ENCODE results near the gene PNPLA2. TPM values are rescaled to one million over a fixed set of nuclear protein-coding genes. Genes with fewer than 3 reads are reported as not detected.

Gene PNPLA2
- total and polyA plus RNA-seq, 7 donors, result 64.8 to 247 (median 125) TPM

DNA sequence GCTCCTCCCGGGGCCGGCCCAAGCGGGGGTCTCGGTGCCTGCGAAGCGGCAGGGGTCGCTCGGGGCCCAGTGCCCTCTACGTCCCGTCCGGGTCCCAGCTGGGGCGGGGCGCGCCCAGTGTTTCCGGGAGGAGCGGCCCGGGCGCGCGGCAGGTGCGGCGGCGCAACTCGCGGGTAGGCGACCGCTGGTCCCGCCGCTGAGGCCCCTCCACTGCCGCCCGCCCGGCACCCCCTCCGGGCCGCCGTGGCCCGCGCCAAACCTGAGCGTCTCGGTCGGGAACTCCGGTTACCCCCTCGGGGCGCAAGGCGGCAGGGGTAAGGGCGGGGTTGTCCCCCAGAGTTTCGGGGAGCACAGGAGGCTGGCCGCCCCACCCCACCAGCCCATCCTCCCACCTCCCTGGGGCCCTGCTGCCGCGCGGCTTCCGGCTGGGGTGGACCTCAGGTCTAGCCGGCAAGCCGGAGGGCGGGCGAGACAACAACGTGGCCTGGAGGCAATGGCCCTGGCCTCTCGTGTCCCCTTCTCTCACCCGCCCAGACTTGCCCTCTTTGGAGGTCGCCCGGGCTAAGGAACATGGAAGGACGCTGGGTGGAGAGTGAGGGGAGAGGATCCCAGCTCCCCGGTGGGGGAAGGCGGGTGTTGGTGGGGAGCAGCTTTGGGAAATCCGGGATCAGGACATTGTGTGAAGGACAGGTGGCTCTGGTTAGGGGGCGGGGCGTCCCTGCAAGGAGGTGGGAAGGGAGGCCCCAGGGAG, 8.6 kb downstream of the PNPLA2 start:
- TF ChIP-seq CTCF (IDR thresholded peaks at IDR 0.05), result no peak
- H3K4me1 ChIP-seq, result peaks cover 42% of the 10 kb centered on the region
- ATAC-seq, result peak in 2 of 4 donors; percentile 13 to 14

DNA sequence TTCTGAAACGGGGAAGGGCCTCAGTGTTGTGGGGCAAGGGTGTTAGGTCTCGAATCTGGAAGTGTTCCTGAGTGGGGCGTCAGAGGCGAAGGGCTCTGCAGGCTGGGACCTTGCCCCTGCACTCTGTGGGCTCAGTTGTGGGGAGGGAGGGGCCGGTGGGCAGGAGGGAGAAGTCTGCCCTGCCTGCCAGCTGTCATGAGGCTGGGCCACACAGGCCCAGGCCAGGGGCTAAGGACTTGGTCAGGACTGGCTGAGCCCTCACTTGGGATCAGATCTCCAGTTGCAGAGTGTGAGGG, 9.1 kb downstream of the PNPLA2 start, which contains the start of gene CRACR2B:
TSS of gene CRACR2B (plus strand) at position 23 of the 296 bp plus-strand sequence. CDS start 689 bp downstream, outside the sequence.
- H3K36me3 ChIP-seq (ENCODE audit: insufficient read depth in 1 of 2, low read depth in 1 of 2), result peaks cover 0 to 29% of the 10 kb centered on the region in 2 donors
- no peak for TF ChIP-seq CTCF (IDR thresholded peaks at IDR 0.05)
- H3K27ac ChIP-seq, result peak within 1 kb of the TSS; percentile 37
- intact Hi-C loops (cut with DNase I), result no loop called here
- peak within 1 kb of the TSS; percentile 59 for H3K4me3 ChIP-seq
- no peak for ATAC-seq
- no peaks in the 10 kb centered on the region for H3K9me3 ChIP-seq
- H3K27me3 ChIP-seq (ENCODE audit: insufficient read depth in 3 of 3, low read length in 2 of 3), result peaks cover 0 to 37% (median 13%) of the 10 kb centered on the region in 3 donors
- H3K4me1 ChIP-seq, result peaks cover 39% of the 10 kb centered on the region
- no peak for DNase-seq
- WGBS, 3 donors, result 51 to 59% (median 51%) methylated on average over 5 of the region's 5 CpGs

More for the DNA sequence above, 8.6 kb downstream of the PNPLA2 start:
- Histone ChIP-seq H3K4me3 (peak overlapping the region; percentile 59), H3K27ac (peak overlapping the region; percentile 1), H3K36me3 (ENCODE audit: insufficient read depth in 1 of 2, low read depth in 1 of 2) (peaks cover 0 to 34% of the 10 kb centered on the region in 2 donors), H3K27me3 (ENCODE audit: insufficient read depth in 3 of 3, low read length in 2 of 3) (peaks cover 0 to 37% (median 13%) of the 10 kb centered on the region in 3 donors), H3K9me3 (no peaks in the 10 kb centered on the region)
- no peak for DNase-seq
- intact Hi-C loops (cut with DNase I), result no loop called here
- WGBS, 3 donors, result 4 to 15% (median 6%) methylated on average over 52 to 66 of the region's 66 CpGs

DNA sequence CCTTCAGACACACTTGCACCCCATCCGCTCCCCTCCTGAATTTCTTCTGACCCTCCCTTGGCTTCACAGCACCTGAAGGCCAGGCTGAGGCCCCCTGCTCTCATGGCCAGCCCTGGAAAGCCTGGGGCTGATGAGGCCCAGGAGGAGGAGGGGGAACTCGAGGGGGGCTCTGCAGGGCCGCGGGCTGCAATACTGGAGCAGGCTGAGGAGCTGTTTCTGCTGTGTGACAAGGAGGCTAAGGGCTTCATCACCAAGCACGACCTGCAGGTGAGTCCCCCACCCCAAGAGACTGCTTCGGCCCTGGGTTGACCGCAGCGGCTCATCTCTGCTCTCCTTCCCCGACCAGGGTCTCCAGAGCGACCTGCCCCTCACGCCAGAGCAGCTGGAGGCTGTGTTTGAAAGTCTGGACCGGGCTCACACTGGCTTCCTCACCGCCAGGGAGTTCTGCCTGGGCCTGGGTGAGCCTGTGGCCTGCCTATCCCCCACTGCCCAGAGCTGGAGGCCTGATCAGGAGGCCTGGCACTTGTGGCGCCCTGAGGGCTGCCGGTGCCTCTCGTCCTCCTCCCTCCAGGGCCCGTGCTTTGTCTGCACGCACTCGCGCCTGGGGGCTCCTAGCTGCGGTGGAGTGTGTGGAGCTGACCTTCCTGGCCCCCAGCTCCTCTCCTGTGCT, 9.9 kb downstream of the PNPLA2 start:
- intact Hi-C loops (cut with DNase I), result no loop called here
- Histone ChIP-seq H3K36me3 (ENCODE audit: insufficient read depth in 1 of 2, low read depth in 1 of 2) (peaks cover 0 to 21% of the 10 kb centered on the region in 2 donors), H3K9me3 (no peaks in the 10 kb centered on the region), H3K4me1 (peaks cover 39% of the 10 kb centered on the region), H3K27ac (peak overlapping the region; percentile 37), H3K27me3 (ENCODE audit: insufficient read depth in 3 of 3, low read length in 2 of 3) (peaks cover 0 to 37% (median 13%) of the 10 kb centered on the region in 3 donors), H3K4me3 (peak overlapping the region; percentile 57)
- TF ChIP-seq CTCF (IDR thresholded peaks at IDR 0.05), result no peak
- ATAC-seq (no peak), DNase-seq (no peak)
- WGBS, 3 donors, result 66 to 73% (median 68%) methylated on average over 21 of the region's 21 CpGs

DNA sequence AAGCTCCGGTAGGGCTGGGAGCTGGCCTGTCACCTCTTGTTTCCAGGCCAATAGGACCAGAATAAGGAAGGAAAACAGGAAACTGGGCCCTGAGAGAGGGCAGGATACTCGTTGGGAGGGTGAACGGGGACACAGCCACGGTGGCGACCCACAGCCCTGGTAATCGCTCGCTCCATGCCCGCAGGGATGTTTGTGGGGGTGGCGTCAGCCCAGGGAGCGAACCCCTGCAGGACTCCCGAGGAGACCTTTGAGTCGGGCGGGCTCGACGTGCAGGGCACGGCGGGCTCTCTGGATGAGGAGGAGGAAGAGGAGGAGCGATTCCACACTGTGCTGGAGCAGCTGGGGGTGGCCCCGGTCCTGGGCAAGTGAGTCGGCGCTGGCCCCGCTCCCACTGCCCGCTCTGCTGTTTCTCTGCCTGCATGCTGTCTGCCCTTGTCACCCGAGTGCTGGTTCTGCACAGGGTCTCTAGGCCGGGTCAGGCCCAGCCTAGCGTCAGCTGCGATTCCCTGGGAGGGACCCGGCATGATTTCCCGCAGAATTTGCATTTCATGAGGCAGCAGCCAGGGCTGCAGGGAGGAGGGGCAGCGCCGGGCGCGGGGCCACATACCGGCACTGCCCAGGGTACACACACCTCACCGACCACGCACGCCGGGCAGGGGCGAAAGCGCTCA, 10.6 kb downstream of the PNPLA2 start:
- H3K4me3 ChIP-seq, result peak overlapping the region; percentile 57
- no peak for TF ChIP-seq CTCF (IDR thresholded peaks at IDR 0.05)
- peaks cover 0 to 14% of the 10 kb centered on the region in 2 donors for H3K36me3 ChIP-seq (ENCODE audit: insufficient read depth in 1 of 2, low read depth in 1 of 2)
- peaks cover 36% of the 10 kb centered on the region for H3K4me1 ChIP-seq
- WGBS, 3 donors, result 27 to 33% (median 32%) methylated on average over 39 to 40 of the region's 40 CpGs
- intact Hi-C loops (cut with DNase I), result no loop called here
- ATAC-seq (no peak), DNase-seq (peak in 1 of 2 donors; percentile 75)
- no peaks in the 10 kb centered on the region for H3K9me3 ChIP-seq
- H3K27ac ChIP-seq, result peak overlapping the region; percentile 37
- H3K27me3 ChIP-seq (ENCODE audit: insufficient read depth in 3 of 3, low read length in 2 of 3), result peaks cover 0 to 37% (median 13%) of the 10 kb centered on the region in 3 donors

All from psoas muscle (tissue), 8 donors.